HFFc6 (cell line): ENCODE results near the gene ZNF778. TPM values are rescaled to one million over a fixed set of nuclear protein-coding genes. Genes with fewer than 3 reads are reported as not detected.

Experiments
- DNase-seq: peaks from one replicate; pipeline ENCODE4 v3.0.0-alpha.2; 2018
- H3K27ac Mint-ChIP-seq: 2 replicates; pipeline ENCODE4 v1.8.0; 2020; ENCODE audit warnings: mild to moderate bottlenecking, mixed read lengths
- H3K27me3 Mint-ChIP-seq: 2 replicates; pipeline ENCODE4 v1.8.0; 2021; ENCODE audit warnings: mild to moderate bottlenecking, moderate library complexity, mixed read lengths; ENCODE audit not compliant: insufficient read depth
- H3K36me3 Mint-ChIP-seq: 2 replicates; pipeline ENCODE4 v1.8.0; 2021; ENCODE audit warnings: low read depth, mixed read lengths
- H3K4me1 Mint-ChIP-seq: 2 replicates; pipeline ENCODE4 v1.8.0; 2020; ENCODE audit warnings: low read depth, mixed read lengths
- H3K4me3 Mint-ChIP-seq: 2 replicates; pipeline ENCODE4 v1.8.0; 2020; ENCODE audit warnings: mild to moderate bottlenecking, moderate library complexity, mixed read lengths
- H3K9me3 Mint-ChIP-seq: 2 replicates; pipeline ENCODE4 v1.8.0; 2020; ENCODE audit warnings: mild to moderate bottlenecking, mixed read lengths
- CTCF ChIP-seq: fragments of 200-600 bp; sonication (generic); IDR thresholded peaks from 2 replicates; pipeline ENCODE4 v1.5.0; 2021; ENCODE audit warnings: antibody characterized with exemption, mild to moderate bottlenecking
- total RNA-seq, 6 experiments: library from RNA; stranded (reverse); fragmentation: NEBNext Ultra II Directional; extraction: Animal tissue kit (Norgen Biotek cat#: 25700); gene quantifications; 2 replicates in 1 of 6; 3 replicates in 5 of 6; pipeline ENCODE4 v1.2.3, GENCODE V29; 2021

Gene ZNF778
- total RNA-seq, 6 experiments from 2014 or later = 6.8 to 8.1 (median 7.5) TPM

DNA sequence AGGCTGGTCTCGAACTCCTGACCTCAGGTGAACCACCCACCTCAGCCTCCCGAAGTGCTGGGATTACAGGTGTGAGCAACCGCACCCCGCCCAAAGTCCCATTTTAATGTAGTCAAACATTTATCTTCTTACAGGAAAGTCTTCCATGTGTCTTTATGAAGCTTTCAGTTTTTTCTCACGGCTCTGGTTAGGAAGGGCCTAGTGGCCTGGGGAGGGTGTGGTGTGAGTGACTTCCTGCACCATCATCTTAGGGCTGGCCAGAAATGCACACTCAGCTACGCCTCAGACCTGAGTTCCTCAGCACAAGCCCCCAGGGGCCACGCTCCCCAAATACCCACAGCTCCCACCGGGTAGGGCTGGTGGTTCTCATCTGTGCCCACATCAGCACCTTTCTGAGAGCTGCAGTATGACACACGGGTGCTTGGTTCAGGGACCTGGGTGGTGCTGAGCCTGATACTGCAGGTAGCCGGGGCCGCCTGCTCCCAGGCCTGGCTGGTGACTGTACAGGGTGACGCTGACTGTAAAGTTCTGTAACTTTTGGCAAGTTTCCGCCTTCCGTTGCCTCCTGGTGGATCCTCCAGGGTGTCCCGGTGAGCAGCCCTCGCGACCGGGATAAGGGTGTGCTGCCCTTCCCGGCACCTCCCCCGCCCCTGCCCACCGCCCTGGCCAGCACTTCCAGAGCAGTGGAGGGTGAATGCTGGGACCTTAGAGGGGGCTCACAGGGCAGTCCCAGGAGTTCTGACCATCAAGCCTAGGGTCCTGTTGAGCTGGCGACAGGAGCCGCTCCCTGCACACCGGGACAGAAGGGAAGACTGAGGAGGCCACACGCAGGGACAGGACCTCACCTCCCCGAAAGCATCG, 52.5 kb downstream of the ZNF778 start:
- peaks cover 16% of the 10 kb centered on the region for H3K4me1 Mint-ChIP-seq
- peaks cover 15% of the 10 kb centered on the region for H3K27me3 Mint-ChIP-seq
- H3K4me3 Mint-ChIP-seq = no peak overlapping the region
- H3K9me3 Mint-ChIP-seq = no peaks in the 10 kb centered on the region
- peaks cover 35% of the 10 kb centered on the region for H3K36me3 Mint-ChIP-seq
- no peak for DNase-seq
- no peak overlapping the region; the same call in 1 of the 2 replicates for H3K27ac Mint-ChIP-seq
- no peak for TF ChIP-seq CTCF

DNA sequence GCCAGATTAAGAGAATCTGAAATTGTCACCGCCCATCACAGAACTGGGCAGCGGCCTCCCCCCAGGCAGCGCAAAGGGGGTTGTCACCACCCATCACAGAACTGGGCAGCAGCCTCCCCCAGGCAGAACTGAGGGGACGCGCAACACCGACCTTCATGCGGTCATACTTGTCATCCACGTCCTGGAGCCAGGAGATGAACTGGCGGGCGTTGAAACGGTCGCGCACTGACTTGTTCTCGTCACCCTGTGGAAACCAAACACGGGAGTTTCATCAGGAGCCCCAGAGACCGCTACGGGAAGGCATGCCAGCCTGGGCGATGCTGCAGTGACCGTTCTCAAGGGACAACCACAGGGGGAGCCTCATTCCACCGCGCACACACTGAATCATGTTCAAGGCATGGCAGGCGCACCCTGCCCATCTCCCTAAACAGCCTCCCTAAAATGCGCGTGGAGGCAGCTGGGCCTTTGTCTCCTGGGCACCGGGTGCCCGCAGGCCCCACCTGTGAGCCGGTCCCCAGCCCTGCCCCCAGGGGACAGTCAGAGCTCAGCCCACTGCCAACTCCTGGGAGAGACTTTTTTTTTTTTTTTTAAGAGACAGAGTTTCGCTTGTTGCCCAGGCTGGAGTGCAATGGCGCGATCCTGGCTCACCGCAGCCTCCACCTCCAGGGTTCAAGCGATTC, 53.3 kb downstream of the ZNF778 start:
- no peaks in the 10 kb centered on the region for H3K9me3 Mint-ChIP-seq
- no peak for TF ChIP-seq CTCF
- H3K27ac Mint-ChIP-seq = no peak overlapping the region
- peaks cover 35% of the 10 kb centered on the region for H3K36me3 Mint-ChIP-seq
- no peak overlapping the region for H3K4me3 Mint-ChIP-seq
- H3K4me1 Mint-ChIP-seq = peaks cover 16% of the 10 kb centered on the region
- no peak for DNase-seq
- peaks cover 10% of the 10 kb centered on the region; the same call in 1 of the 2 replicates for H3K27me3 Mint-ChIP-seq

GRCh38 chr16:89272631-89273030, 55.1 kb downstream of the ZNF778 start:
- peaks cover 35% of the 10 kb centered on the region for H3K36me3 Mint-ChIP-seq
- H3K9me3 Mint-ChIP-seq = no peaks in the 10 kb centered on the region
- no peak overlapping the region for H3K4me3 Mint-ChIP-seq
- peaks cover 16% of the 10 kb centered on the region for H3K4me1 Mint-ChIP-seq
- DNase-seq = no peak
- TF ChIP-seq CTCF = no peak
- no peak overlapping the region for H3K27ac Mint-ChIP-seq
- H3K27me3 Mint-ChIP-seq = peaks cover 12% of the 10 kb centered on the region; the same call in 1 of the 2 replicates

- Mint-ChIP-seq H3K9me3 (no peaks in the 10 kb centered on the region), H3K4me1 (peaks cover 12% of the 10 kb centered on the region), H3K27ac (no peak overlapping the region), H3K4me3 (no peak overlapping the region), H3K27me3 (peaks cover 12% of the 10 kb centered on the region; the same call in 1 of the 2 replicates), H3K36me3 (peaks cover 32% of the 10 kb centered on the region)
- TF ChIP-seq CTCF = no peak
- DNase-seq = no peak
These were observed 56.4 kb downstream of the ZNF778 start for GRCh38 chr16:89273741-89274472.

DNA sequence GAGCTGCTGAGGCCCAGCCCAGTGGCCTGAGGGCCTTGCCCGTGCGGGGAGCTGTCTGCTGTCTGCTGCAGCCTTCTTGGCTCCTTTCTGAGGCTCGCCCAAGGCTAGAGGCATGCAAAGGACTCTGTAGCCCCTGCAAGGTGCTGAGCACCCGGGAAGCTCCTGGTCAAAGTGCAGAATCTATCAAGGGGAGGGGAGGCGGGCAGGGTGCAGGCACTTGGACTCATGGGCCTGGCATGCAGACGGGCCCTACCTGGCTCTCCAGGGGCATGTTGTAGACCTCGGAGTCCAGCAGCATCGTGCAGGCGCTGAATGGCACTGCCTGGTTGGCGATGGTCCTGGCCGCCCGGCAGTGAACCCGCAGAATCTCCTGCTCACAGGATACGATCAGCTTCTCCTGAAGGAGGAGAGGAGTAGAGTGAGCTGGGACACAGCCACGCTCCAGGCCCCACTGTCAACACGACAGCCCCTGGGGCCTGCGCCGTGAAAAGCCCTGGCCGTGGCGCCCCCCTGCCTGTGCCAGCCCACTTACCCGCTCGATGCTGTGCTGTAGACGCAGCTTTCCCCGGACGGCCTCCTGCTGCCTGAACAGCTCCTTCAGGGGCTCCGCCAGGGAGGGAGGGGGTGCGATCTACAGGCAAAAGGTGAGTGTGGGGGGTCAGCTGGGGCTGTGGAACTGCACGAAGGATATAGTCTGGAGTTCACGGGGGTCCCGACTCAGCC, 57.2 kb downstream of the ZNF778 start:
- H3K27ac Mint-ChIP-seq = no peak overlapping the region
- peaks cover 27% of the 10 kb centered on the region for H3K36me3 Mint-ChIP-seq
- no peak overlapping the region for H3K4me3 Mint-ChIP-seq
- H3K9me3 Mint-ChIP-seq = no peaks in the 10 kb centered on the region
- no peak for TF ChIP-seq CTCF
- H3K27me3 Mint-ChIP-seq = peaks cover 12% of the 10 kb centered on the region; the same call in 1 of the 2 replicates
- peaks cover 4% of the 10 kb centered on the region for H3K4me1 Mint-ChIP-seq
- no peak for DNase-seq
